Measurements from ENCODE around the gene RTP2.

The RTP2 gene

GRCh38 chr3:187696021-187696420 is 6.3 kb downstream of the RTP2 start:
- Histone ChIP-seq H3K9me3 (no peaks in the 10 kb centered on the region), H3K36me3 (no peaks in the 10 kb centered on the region), H3K4me1 (ENCODE audit: control insufficient read depth in 1 of 2, insufficient read depth in 1 of 2, low read depth in 1 of 2, low read length in 1 of 2) (no peaks in the 10 kb centered on the region), H3K4me3 (ENCODE audit: low read depth in 1 of 2, low read length in 1 of 2) (no peak overlapping the region), H3K27ac (no peak overlapping the region), H3K27me3 (peaks cover 26% of the 10 kb centered on the region)
- TF ChIP-seq CTCF (IDR thresholded peaks at IDR 0.05): no peak

GRCh38 chr3:187695449-187695848 is 6.9 kb downstream of the RTP2 start:
- no peaks in the 10 kb centered on the region for H3K36me3 ChIP-seq
- no peak overlapping the region for H3K27ac ChIP-seq
- no peak overlapping the region for H3K4me3 ChIP-seq (ENCODE audit: low read depth in 1 of 2, low read length in 1 of 2)
- H3K9me3 ChIP-seq: no peaks in the 10 kb centered on the region
- TF ChIP-seq CTCF (IDR thresholded peaks at IDR 0.05): no peak
- H3K27me3 ChIP-seq: peaks cover 31% of the 10 kb centered on the region
- no peaks in the 10 kb centered on the region for H3K4me1 ChIP-seq (ENCODE audit: control insufficient read depth in 1 of 2, insufficient read depth in 1 of 2, low read depth in 1 of 2, low read length in 1 of 2)

- Histone ChIP-seq H3K9me3 (no peaks in the 10 kb centered on the region), H3K4me3 (ENCODE audit: low read depth in 1 of 2, low read length in 1 of 2) (no peak overlapping the region), H3K36me3 (no peaks in the 10 kb centered on the region), H3K27me3 (peaks cover 38% of the 10 kb centered on the region), H3K27ac (no peak overlapping the region), H3K4me1 (ENCODE audit: control insufficient read depth in 1 of 2, insufficient read depth in 1 of 2, low read depth in 1 of 2, low read length in 1 of 2) (no peaks in the 10 kb centered on the region)
- TF ChIP-seq CTCF (IDR thresholded peaks at IDR 0.05): no peak
Measured at GRCh38 chr3:187694801-187695200, 7.6 kb downstream of the RTP2 start.

- H3K27me3 ChIP-seq: peaks cover 51% of the 10 kb centered on the region
- TF ChIP-seq CTCF (IDR thresholded peaks at IDR 0.05): no peak
- H3K9me3 ChIP-seq: no peaks in the 10 kb centered on the region
- H3K4me3 ChIP-seq (ENCODE audit: low read depth in 1 of 2, low read length in 1 of 2): no peak overlapping the region
- no peak overlapping the region for H3K27ac ChIP-seq
- no peaks in the 10 kb centered on the region for H3K4me1 ChIP-seq (ENCODE audit: control insufficient read depth in 1 of 2, insufficient read depth in 1 of 2, low read depth in 1 of 2, low read length in 1 of 2)
- no peaks in the 10 kb centered on the region for H3K36me3 ChIP-seq
Measured at GRCh38 chr3:187693431-187693830, 8.9 kb downstream of the RTP2 start.

GRCh38 chr3:187689984-187690383 is 12.4 kb downstream of the RTP2 start:
- Histone ChIP-seq H3K27ac (no peak overlapping the region), H3K27me3 (peaks cover 45% of the 10 kb centered on the region), H3K36me3 (no peaks in the 10 kb centered on the region), H3K4me1 (ENCODE audit: control insufficient read depth in 1 of 2, insufficient read depth in 1 of 2, low read depth in 1 of 2, low read length in 1 of 2) (no peaks in the 10 kb centered on the region), H3K4me3 (ENCODE audit: low read depth in 1 of 2, low read length in 1 of 2) (no peak overlapping the region), H3K9me3 (no peaks in the 10 kb centered on the region)
- no peak for TF ChIP-seq CTCF (IDR thresholded peaks at IDR 0.05)
